Measurements from ENCODE around the gene NEK4. TPM values are rescaled to one million over a fixed set of nuclear protein-coding genes. Genes with fewer than 3 reads are reported as not detected.

Gene NEK4
- total RNA-seq, 6 experiments from 2014 or later: 19.9 to 25.0 (median 21.7) TPM

- DNase-seq: peak; percentile 62
- 0 out of 2 replicates have a peak, but pooled peaks have one; percentile 3 for TF ChIP-seq CTCF (IDR thresholded peaks at IDR 0.05)
- Mint-ChIP-seq H3K4me3 (peak within 1 kb of the TSS; percentile 98), H3K27ac (peak within 1 kb of the TSS; percentile 98), H3K9me3 (no peaks in the 10 kb centered on the region), H3K4me1 (ENCODE audit: low read depth) (peaks cover 26% of the 10 kb centered on the region), H3K36me3 (ENCODE audit: low read depth) (peaks cover 32% of the 10 kb centered on the region), H3K27me3 (ENCODE audit: insufficient read depth) (peaks cover 5% of the 10 kb centered on the region; the same call in 1 of the 2 replicates)
Measured at GRCh38 chr3:52705688-52706686, 64.8 kb downstream of the NEK4 start, which contains the start of the genes GLT8D1 and SPCS1. Gene GLT8D1, minus strand, starts transcription at chr3:52705791. Its CDS starts 5,331 bp downstream, at chr3:52700460. Gene SPCS1, plus strand, starts transcription at chr3:52706106. Its CDS starts 141 bp downstream, at chr3:52706247.

DNA sequence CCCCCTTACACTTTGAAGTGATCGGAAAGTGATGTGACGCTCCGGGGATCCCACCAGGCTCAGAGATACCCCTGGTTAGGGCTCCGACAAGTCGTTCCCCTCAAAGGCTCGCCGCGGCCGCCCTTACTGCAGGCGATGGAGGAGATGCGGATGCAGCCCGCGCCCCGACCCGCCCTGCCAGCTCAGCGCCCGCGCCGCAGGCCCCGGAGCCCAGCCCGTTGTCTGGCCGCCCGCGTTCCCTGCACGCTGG is 65.4 kb downstream of the NEK4 start:
- H3K27me3 Mint-ChIP-seq (ENCODE audit: insufficient read depth): peaks cover 6% of the 10 kb centered on the region; the same call in 1 of the 2 replicates
- no peak for TF ChIP-seq CTCF (IDR thresholded peaks at IDR 0.05)
- H3K4me1 Mint-ChIP-seq (ENCODE audit: low read depth): peaks cover 26% of the 10 kb centered on the region
- peaks cover 32% of the 10 kb centered on the region for H3K36me3 Mint-ChIP-seq (ENCODE audit: low read depth)
- H3K4me3 Mint-ChIP-seq: peak overlapping the region; percentile 98
- H3K9me3 Mint-ChIP-seq: no peaks in the 10 kb centered on the region
- no peak for DNase-seq
- peak overlapping the region; percentile 98 for H3K27ac Mint-ChIP-seq

- peaks cover 26% of the 10 kb centered on the region for H3K4me1 Mint-ChIP-seq (ENCODE audit: low read depth)
- H3K36me3 Mint-ChIP-seq (ENCODE audit: low read depth): peaks cover 34% of the 10 kb centered on the region
- H3K9me3 Mint-ChIP-seq: no peaks in the 10 kb centered on the region
- H3K4me3 Mint-ChIP-seq: peak overlapping the region; percentile 98
- peak; percentile 36 for DNase-seq
- H3K27ac Mint-ChIP-seq: peak overlapping the region; percentile 98
- no peak for TF ChIP-seq CTCF (IDR thresholded peaks at IDR 0.05)
- H3K27me3 Mint-ChIP-seq (ENCODE audit: insufficient read depth): peaks cover 6% of the 10 kb centered on the region; the same call in 1 of the 2 replicates
Measured at GRCh38 chr3:52704611-52705437, 65.9 kb downstream of the NEK4 start.

GRCh38 chr3:52703341-52703740 is 67.4 kb downstream of the NEK4 start:
- Mint-ChIP-seq H3K4me3 (peak overlapping the region; percentile 98), H3K27ac (peak overlapping the region; percentile 19; the same call in 1 of the 2 replicates), H3K27me3 (ENCODE audit: insufficient read depth) (peaks cover 6% of the 10 kb centered on the region; the same call in 1 of the 2 replicates), H3K9me3 (no peaks in the 10 kb centered on the region), H3K36me3 (ENCODE audit: low read depth) (peaks cover 34% of the 10 kb centered on the region), H3K4me1 (ENCODE audit: low read depth) (peaks cover 26% of the 10 kb centered on the region)
- DNase-seq: no peak
- TF ChIP-seq CTCF (IDR thresholded peaks at IDR 0.05): no peak

DNA sequence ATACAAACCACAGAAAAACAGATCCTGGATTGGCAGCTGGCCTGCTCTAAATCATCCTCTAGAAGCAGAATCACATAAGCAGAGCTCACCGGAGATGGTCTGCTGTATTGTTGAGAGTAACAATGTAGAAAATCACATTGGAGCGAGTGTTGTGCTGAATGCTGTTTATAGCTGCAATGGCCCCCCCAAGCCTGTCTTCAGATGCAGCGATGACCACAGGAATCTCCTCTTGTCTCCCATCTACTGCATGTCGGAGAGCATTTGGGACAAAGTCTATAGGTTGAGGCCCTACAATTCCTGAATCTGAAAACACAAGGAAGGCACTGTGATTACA is 73.1 kb downstream of the NEK4 start:
- no peak for DNase-seq
- Mint-ChIP-seq H3K27me3 (ENCODE audit: insufficient read depth) (peaks cover 2% of the 10 kb centered on the region; the same call in 1 of the 2 replicates), H3K36me3 (ENCODE audit: low read depth) (peaks cover 32% of the 10 kb centered on the region), H3K4me1 (ENCODE audit: low read depth) (peaks cover 22% of the 10 kb centered on the region), H3K9me3 (no peaks in the 10 kb centered on the region), H3K4me3 (no peak overlapping the region), H3K27ac (peak overlapping the region; percentile 28; the same call in 1 of the 2 replicates)
- no peak for TF ChIP-seq CTCF (IDR thresholded peaks at IDR 0.05)

All from HFFc6 (cell line).